Measurements from ENCODE around the gene DPT. TPM values are rescaled to one million over a fixed set of nuclear protein-coding genes. Genes with fewer than 3 reads are reported as not detected.
A peak's percentile ranks its signal among the peaks of the same experiment; 100 is the strongest.

The DPT gene
- total RNA-seq, 1 donor from 2014 or later = 25.1 TPM

DNA sequence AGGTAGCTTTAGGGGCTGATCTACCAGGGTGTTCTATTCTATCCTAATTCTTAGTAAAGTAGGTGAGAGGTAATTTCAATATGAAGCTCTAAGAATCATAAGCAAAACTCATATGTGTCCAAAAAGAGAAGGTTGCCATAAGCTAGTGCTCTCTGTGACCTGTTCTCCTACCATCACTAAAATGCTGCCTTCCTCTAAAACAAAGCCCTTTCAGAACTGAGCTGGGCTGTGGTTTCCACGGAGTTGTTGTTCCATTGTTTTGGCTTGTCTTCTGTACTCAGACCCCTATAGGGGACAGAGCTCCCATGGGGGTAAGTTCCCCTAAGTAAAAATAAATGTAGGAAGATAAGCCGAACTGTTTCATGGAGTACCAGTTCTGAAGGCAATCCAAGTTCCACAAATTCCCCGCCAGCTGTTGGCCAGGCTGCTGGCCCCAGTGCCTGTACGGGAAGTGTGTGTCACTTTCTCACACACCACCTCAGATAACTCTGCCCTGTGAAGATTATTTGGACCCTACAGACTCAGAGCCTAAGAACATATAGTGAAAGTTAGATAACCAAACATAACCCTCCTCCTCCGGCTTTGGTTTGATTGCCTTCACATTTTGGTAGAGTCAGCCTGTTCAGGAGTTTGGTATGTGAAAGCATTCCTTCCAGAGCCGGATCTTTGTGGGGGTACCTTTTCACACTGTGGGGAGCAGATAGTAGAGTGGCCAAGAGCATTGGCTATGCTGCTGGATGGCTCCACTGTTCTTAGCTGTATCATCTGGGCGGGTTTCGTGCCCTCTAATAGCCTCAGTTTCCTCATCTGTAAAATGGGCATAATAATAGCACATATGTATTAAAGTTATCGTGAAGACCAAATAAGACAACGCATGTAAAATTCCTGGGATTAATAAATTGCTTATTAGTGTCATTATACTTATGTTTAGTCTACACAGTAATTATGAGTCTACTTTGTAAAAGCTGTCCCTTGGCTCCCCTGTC lies 10.8 kb downstream of the DPT start:
- DNase-seq (peak; percentile 65), ATAC-seq (ENCODE audit: poor library complexity) (peak; percentile 87)
- intact Hi-C loops (cut with DNase I) = no loop called here

DNA sequence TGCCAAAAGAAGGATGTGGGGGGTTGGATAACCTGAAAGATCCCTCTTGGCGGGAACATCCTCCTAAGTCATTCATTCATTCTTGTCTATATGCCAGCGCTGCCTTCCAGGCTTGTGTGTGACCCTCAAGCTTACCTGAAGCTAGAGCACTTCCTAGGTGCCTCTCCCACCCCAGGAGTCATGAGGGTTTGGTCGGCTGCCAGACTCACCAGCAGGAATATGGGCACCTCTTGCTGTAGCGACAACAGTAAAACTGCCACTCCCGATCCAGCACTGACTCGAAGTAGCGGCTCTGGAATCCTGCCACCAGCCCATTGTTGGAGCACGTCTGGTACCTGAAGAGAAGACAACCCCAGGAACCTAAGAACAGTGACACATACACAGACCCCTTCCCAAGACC lies 15.0 kb downstream of the DPT start:
- intact Hi-C loops (cut with DNase I) = no loop called here
- ATAC-seq (ENCODE audit: poor library complexity) (no peak), DNase-seq (no peak)

DNA sequence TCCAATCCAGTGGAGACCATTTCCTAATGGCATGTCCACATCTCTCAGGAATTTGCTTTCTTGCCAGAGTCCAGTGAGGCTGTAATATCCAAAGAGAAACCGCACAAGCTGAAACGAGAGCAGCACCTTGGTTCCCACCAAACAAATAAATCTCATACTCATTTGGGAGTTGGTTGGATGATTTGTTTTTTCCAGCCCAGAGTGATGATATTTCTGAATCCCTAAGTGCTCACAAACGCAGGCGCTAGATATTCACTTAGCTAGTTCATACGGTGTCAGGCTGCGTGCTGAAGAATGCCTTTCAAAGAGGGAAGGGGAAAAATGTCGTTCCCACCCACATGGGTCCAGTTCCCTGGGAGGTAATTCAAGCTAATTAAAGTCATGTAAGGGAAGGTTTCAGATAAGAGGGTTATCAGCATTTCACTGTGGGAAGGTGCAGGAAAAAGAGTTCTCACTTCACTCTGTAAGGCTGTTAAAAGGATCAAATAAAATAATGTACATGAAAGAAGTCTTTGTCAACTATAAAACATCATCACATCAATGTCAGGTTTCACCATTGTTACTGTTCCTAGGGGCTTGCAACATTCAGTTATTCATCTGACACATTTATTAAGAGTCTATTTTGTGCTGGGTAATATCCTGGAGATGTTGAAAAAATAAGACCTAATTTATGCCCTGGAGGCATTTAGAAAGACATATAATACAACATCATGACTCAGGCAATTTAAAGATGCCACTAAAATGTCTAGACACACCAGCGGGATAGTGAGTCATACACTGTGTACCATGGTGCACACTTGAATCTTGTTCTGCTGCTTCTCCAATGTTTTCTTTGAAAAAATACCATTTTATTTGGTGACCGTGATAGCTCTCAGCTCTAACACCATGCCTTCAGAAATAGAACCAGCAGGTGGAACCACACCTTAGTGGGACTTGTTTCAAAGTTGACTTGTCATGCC lies 19.3 kb downstream of the DPT start:
- DNase-seq (no peak), ATAC-seq (ENCODE audit: poor library complexity) (peak; percentile 70)
- intact Hi-C loops (cut with DNase I) = no loop called here

DNA sequence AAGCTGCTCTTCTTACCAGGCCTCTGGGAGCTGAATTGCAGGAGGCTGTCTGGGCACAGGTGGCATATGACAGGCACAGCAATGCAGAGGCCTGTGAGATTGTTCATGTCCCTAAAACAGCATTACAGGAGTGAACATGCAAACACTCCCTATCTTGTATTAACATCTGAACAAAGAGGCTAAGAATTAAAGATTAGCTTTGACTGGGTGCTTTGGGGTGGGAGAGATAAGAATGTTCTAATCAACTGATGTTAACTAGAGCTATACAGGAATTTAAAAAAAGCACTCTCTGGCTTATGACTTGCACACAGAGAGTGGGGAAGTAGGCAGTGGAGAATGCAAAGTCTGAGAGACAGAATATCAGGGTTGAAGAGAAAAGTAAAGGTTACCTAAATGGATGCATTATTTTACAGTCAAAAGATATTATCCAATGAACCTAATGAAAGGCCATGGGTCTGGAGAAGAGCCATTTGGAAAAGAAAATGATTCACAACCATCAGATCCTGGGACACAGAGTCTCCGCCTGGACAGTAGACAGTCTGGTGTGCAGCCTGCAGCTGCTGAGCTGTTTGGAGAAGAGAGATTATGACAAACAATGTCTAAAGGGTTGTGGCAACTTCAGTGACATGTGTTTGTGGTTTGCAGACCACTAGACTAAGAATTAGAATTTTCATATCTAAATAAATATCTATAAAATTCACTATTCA lies 20.2 kb downstream of the DPT start:
- ATAC-seq (ENCODE audit: poor library complexity) (peak; percentile 67), DNase-seq (no peak)

DNA sequence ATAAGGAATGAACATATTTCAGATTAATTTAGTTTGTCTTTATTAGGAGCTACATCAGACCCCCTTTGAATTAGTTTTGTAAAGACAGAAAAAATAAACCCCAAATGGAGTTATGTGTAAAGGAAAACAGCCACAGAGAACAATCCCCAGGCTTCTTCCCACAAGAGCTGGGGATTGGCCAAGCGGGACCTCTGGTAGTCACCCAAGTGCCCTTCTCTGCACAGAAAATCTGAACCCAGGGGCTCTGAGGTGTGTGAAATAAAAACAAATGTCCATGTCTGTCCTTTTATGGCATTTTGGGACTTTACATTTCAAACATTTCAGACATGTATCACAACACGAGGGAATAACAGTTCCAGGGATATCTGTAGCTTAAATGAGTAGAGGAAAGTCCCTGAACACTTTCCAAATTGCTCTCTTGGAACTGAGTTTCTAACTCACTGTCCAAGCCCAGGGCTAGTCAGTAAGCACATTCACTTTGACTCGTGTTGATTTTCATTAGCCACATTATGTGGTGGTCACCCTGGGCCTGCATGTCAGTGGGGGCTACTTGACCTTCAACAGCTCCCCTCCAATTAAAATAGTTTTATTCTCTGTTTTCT lies 22.5 kb downstream of the DPT start:
- intact Hi-C loops (cut with DNase I) = no loop called here
- ATAC-seq (ENCODE audit: poor library complexity) (no peak), DNase-seq (no peak)

More for the DNA sequence above, 20.2 kb downstream of the DPT start:
- intact Hi-C loops (cut with DNase I) = no loop called here

DNA sequence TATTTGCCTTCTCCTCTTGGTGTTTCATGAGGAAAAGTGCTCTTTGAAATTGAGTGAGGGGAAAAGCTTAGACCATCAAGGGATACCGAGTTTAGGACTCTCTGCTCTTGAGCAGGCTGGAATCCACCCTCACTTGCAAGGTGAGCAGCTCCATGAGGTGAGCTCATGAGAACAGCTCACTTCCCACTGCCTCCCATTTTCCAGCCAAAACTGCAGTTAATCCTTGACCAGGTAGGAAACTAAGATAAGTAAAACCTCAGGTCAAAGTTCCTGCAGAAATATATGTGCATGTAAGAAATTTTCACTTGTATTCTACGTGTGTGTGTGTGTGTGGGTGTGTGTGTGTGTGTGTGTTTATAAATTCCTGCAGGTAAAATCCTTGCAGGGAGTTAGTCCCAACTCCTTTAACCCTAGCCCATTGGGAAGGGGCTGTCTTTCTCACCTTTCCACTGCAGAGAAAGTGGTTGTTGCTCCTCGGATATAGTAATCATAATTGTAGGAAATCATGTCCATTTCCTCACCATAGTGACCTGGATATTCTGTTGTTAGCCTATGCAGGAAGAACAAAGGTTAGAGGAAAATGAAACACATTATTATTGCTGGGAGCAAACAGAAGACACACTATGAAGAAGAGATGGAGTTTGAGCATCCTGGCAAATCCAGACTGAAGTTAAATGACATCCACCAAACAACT lies 28.3 kb downstream of the DPT start:
- intact Hi-C loops (cut with DNase I) = no loop called here
- DNase-seq (no peak), ATAC-seq (ENCODE audit: poor library complexity) (no peak)

DNA sequence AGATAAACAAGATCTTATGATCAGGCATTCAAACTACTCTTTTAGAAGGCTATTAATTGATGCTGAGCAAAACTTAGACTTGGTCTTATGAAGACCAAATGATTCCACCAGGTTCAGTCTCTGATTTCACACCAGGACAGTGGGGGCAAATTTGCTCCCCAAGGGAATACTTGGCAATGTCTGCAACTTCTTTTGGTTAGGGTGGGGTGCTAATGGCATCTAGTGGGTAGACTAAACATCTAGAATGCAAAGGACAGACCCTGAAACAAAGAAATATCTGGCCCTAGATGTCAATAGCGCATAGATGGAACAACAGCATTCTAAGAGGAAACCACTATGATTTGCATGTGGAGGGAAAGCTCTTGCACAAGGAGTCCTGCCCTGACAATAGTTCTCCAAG lies 30.6 kb downstream of the DPT start:
- ATAC-seq (ENCODE audit: poor library complexity) (no peak), DNase-seq (no peak)
- intact Hi-C loops (cut with DNase I) = no loop called here

DNA sequence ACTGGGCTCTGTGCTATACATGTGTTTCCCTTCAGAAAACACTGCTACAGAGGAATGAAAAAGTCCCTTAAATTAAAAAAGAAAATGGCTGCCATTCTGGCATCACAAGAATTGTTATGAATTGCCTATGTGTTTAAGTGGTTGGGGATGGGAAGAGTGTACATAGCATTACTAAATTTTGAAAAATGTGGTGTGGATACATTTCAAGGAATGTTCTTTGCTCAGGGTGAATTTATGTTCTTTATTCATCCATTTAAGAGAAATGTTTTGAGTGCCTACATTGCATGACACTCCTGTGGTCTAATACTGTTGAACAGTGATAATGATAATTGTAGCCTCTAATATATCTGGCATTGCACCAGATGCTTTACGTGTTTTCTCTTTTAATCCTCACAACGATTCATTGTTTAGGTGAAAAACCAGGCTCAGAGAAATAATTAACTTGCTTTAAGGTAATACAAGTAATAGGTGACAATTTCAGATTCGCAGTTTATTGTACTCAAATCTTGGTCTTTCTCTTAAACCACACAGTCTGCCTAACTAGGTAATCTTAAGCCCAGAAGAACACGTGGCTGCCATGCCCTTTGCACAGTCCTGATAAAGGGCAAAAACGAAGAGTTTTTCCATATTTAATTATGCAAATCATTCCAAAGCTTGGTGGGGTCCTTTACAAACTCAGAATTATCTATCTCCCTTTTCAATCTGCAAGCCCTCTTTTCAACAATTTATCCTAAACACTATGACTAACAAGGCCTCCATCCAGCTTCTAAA lies 31.5 kb downstream of the DPT start:
- DNase-seq (no peak), ATAC-seq (ENCODE audit: poor library complexity) (no peak)
- intact Hi-C loops (cut with DNase I) = no loop called here

DNA sequence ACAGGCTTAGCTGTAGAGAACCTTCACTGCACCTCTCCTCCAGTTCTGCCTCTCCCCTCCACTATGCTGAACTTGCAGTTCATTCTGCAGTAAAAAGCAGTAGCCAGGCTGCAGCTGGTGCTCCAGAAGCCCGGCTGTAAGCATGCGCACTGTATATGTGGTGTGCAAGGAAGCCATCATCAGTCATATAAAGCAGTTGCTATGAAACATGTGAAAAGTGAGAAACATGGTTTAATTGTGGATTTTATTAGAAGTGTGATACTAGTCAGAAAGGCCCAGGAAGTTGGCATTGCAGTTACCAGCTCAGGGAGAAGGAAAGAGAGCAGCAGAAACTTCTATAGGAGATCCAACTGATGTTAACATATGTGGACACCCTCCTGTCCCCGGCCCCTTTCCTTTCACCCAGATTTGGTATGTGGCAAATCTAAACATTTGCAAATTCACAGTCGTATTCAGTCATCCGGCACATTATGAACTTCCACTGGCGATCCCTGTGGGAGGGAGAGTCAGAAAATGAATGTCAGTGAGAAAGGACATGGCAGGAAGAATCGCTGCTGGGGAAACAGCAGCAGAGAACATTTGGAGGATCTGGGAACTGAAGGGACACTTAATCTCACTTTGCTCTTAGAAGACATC lies 32.8 kb downstream of the DPT start:
- ATAC-seq (ENCODE audit: poor library complexity) (no peak), DNase-seq (no peak)
- intact Hi-C loops (cut with DNase I) = no loop called here

DNA sequence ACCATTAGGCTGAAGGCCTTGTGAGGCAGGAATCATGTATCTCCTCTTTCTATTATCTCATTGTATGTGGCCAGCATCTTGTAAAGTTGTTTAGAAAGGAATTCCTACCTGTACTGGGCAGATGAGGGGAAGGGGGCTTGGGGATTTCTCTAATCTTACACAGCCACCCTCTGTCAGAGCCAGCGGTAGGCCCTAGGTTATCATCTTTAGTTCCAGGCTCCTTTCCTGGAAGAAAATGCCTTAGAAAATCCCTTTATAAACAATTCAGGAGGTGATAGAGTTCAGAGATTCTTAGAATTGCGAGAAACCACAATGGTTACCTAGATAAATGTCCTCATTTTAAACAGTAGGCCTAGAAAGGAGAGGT lies 35.2 kb downstream of the DPT start:
- no peak for ATAC-seq (ENCODE audit: poor library complexity)
- intact Hi-C loops (cut with DNase I) = no loop called here
- no peak for DNase-seq

DNA sequence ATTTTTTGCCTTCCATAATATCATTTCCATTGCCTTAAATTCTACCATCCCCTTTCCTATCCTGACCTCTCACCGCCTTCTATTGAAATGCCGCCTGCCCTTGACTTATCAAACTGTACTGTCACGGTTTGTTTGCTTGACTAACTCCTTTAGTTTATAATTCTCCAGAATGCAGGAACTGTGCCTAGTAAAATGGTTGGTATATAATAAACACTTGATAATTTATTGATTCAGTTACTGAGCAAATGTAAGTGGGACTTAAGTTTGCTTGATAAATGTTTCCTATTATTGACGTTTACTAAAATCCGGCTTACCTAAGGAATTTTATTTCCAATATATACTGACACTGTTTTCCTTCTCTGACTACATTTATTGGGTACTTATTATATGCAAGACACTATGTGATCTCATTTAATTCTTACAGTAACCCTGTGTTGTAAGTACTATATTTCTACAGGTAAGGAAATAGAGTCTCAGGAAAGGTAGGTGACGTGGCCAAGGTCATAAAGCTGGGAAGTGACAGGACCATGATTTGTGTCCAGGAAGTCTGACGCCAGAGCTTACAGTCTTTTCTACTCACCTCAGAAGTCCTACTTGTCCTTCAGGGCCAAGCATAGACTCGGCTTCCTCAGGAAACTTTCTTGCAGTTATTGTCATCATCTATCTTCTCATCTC lies 35.7 kb downstream of the DPT start:
- intact Hi-C loops (cut with DNase I) = no loop called here

DNA sequence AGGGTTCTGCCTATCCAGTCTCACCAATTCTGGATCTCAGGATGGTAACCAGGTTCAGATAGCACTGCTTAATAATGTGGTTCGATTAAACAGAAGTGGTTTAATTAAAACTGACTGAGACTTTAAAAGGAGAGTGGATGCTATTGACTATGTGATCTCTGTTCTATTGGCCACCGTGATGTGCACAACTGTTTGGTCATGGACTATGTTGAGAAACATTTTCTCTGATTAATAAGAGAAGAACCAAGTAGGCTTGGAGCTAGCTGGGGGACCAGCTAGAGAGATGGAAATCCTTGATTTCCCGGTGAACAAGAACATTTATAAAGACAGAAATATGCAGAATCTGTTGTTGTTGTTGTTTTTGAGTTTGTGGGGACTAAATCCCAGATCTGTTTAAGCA lies 36.5 kb downstream of the DPT start:
- intact Hi-C loops (cut with DNase I) = no loop called here
- no peak for ATAC-seq (ENCODE audit: poor library complexity)
- no peak for DNase-seq

More for the DNA sequence above, 35.7 kb downstream of the DPT start:
- DNase-seq = no peak
- no peak for ATAC-seq (ENCODE audit: poor library complexity)

DNA sequence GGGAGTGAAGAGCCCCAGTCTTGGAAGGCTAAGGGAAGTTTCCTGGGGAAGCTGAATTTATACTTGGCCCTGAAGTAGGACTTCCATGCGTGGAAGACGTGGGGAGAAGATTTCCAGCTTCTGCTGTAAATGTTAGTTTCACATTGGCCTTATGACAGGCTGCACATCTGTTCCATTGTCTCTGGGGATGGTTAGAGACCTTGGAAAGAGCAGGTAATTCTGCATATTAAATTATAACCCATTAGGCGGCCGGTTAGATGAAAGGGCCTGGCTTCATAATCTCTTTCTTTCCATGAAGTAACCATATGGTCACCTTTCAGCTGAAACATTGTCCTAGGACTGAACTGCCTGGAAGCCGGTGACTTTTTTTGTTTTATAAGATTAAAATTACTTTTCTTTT lies 37.5 kb downstream of the DPT start:
- ATAC-seq (ENCODE audit: poor library complexity) (no peak), DNase-seq (no peak)
- intact Hi-C loops (cut with DNase I) = no loop called here

DNA sequence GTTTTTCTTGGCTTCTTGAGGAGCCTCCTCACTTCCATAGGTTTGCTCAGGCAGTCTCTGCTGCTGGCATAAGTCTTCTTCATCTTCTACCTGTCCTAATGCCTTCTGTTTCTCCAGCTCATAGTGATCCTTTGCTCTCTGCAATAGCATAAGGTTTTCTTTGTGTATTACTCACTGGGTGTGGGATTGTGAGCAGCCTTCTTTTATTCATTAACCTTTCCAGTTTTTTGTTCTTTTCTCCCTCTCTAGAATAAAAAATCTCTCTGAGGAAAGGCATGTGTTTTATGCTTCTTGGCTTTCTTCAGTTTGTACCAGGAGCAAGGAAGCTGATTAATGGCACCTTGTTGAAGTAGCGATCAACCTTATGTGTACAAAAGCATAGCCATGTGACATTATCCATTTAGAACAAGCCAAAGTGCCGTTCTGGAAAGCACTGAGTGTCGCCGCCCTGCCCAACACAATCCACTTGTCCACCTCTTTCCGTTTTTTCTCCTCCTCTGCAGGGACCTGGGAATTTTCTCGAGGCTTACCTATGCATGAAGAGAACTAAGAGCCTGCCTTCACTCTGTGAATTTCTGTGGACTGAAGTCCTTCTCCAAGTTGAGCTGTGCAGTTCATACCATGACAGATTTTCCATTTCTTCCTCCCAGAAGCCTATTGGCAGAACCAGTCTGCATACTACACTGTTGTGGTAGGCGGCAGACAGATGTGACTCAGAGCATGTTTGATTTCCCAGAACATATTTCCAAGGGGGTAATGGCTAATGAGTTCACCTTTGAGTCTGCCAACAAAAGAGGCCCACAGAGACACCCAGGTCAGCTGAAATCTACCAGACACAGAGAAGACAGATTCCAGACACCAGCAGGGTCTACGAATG lies 39.0 kb downstream of the DPT start:
- peak; percentile 69 for ATAC-seq (ENCODE audit: poor library complexity)
- no peak for DNase-seq
- intact Hi-C loops (cut with DNase I) = no loop called here

DNA sequence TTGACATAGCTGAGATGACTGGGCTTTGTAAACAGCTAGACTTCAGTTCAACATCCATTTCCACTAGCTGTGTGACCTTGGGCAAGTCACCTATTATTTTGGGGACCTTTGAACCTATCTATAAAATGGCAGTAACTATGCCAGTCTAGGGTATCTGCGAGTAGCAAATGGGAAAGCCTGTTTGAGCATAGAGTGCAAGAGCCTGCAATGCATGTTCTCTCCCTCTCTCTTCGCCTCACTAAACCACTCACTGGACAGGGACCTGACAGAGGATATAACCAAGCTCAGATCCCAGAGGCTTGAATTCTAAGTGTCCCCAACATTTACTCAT lies 39.7 kb downstream of the DPT start:
- ATAC-seq (ENCODE audit: poor library complexity) = no peak
- no peak for DNase-seq
- intact Hi-C loops (cut with DNase I) = no loop called here
